D721Med (cell line): ENCODE measurements around the gene KL.
A peak's percentile ranks its signal among the peaks of the same experiment; 100 is the strongest.

Experiments
- DNase-seq: peaks from one replicate; pipeline ENCODE4 v3.0.0; 2011; ENCODE audit warnings: low spot score; ENCODE audit not compliant: insufficient read length
- FAIRE-seq: peaks from 2 replicates; lab custom pipeline; 2011; peaks lifted over from hg19 to GRCh38; lab: Jason Lieb, UNC
- TF ChIP-seq, protein P1 (sequence below): IDR thresholded peaks from 2 replicates; pipeline ENCODE4 v1.5.1; 2012; ENCODE audit warnings: mild to moderate bottlenecking, control low read depth; ENCODE audit not compliant: insufficient read depth; ENCODE audit errors: missing control alignments

KL gene

DNA sequence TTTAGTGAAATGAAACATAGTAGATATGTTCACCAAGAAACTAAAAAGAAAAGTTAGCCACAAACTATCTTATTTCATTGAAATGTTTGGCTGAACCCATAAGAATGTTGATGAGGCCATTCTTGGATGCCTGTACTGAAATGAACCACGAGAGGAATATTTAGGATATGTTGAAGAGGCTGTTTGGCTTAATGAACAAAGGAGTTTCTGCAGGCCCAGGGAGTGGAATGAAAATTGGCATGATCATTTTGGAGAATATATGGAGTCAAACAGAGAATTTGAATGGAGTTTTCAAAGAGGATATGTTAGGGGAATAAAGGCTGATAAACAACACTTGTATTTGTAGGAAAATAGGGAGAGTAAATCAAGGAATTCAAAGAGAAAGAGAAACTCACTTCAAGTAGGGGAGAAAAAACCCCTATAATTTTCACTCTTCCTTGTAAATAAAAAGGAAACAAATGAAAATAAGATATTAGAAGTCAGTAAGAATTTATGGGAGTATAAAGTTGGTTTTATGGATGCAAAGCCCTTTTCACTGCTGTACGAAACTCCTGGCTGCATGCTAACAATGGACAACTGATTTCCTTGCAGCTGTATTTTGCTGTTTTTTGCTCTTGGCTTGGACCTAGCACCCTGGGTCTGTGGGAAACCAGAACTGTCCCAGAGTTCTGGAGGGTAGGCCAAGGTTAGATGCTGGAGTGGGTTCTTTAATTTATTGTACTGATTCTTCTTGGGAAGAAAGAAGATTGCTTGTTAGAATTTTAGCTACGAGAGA is 36.5 kb downstream of the KL start:
- DNase-seq (no peak), FAIRE-seq (no peak)
- TF ChIP-seq, protein P1, sequence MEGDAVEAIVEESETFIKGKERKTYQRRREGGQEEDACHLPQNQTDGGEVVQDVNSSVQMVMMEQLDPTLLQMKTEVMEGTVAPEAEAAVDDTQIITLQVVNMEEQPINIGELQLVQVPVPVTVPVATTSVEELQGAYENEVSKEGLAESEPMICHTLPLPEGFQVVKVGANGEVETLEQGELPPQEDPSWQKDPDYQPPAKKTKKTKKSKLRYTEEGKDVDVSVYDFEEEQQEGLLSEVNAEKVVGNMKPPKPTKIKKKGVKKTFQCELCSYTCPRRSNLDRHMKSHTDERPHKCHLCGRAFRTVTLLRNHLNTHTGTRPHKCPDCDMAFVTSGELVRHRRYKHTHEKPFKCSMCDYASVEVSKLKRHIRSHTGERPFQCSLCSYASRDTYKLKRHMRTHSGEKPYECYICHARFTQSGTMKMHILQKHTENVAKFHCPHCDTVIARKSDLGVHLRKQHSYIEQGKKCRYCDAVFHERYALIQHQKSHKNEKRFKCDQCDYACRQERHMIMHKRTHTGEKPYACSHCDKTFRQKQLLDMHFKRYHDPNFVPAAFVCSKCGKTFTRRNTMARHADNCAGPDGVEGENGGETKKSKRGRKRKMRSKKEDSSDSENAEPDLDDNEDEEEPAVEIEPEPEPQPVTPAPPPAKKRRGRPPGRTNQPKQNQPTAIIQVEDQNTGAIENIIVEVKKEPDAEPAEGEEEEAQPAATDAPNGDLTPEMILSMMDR, result no peak

DNA sequence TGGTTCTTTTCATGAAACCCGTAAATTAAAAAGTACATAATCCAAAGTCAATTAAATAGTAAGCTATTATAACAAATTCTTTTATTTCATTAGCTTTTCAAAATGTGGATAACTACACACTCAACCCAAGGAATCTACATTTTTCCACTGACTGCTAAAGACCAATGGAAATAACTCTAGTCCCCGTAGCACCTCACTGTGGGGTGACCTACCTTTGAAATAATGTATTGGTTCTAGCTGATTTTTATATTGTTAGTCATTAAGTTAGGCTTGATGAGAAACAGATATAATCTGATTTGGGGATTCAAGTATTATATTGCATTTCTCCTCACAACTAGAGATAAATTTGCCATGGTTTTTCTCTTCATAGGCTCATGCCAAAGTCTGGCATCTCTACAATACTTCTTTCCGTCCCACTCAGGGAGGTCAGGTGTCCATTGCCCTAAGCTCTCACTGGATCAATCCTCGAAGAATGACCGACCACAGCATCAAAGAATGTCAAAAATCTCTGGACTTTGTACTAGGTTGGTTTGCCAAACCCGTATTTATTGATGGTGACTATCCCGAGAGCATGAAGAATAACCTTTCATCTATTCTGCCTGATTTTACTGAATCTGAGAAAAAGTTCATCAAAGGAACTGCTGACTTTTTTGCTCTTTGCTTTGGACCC is 37.3 kb downstream of the KL start:
- FAIRE-seq (no peak), DNase-seq (no peak)
- TF ChIP-seq, protein P1, result no peak

DNA sequence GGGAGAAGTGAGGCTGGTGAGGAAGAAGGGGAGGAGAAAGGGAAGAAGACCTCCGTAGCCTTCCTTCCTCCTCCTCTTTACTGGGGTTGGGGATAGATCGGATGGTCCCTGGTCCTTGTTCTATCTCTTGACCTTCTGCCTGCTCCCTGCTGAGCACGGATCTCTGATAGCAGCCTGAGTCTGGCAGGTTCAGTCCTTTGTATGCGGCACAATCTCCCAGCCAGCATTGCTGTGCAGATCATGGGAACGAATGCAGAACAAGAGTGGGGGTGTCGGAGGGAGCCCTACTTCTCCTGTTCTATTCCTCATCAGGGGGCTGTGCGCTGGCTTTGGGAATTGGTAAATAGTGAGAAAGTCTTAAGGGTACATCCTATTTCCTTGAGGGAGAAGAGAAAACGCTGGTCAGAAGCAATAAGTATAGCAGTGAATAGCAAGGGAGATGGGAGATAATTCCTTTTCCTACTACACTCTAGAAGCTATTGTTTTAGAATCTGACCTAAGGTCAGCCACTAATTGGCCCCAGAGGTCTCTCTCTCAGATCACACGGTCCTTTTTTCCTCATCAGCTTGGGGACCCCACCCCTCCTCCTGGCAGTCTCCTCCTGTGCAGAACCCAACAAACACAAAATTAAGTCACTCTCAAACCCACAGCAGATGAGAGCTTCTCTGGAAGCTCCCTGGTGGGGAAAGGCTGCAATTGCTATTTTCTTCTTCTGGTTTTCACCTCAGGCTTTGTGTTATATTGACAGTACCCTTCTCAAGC is 41.0 kb downstream of the KL start:
- TF ChIP-seq, protein P1, result peak; percentile 23
- no peak for DNase-seq
- no peak for FAIRE-seq

DNA sequence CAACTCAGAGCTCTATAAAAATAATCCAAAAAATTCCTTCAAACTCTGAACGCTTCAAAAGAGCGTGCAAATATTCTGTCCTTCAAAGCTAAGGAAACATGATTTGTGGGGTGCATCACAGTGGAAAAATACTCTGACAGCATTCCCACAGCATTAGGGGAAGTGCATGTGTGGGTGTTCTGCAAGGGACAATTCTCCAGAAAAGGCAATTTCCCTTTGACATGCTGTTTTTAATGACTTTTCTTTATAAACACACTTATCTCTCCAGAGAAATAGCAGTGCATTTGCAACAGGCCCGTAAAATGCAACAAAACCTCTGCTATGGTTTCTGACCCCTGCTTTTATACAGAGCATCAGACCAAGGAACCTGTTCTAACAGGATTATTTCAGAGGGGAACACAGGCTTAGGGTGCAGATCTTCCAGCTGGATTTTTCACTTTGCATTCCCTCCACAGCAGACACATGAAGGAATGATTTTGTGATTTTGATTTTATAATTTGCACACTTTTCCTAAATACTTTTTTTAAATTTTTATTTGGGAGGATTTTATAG is 42.6 kb downstream of the KL start:
- DNase-seq, result no peak
- FAIRE-seq, result no peak
- TF ChIP-seq, protein P1, result no peak

DNA sequence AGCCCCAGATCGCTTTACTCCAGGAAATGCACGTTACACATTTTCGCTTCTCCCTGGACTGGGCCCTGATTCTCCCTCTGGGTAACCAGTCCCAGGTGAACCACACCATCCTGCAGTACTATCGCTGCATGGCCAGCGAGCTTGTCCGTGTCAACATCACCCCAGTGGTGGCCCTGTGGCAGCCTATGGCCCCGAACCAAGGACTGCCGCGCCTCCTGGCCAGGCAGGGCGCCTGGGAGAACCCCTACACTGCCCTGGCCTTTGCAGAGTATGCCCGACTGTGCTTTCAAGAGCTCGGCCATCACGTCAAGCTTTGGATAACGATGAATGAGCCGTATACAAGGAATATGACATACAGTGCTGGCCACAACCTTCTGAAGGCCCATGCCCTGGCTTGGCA is 44.6 kb downstream of the KL start:
- FAIRE-seq, result no peak
- TF ChIP-seq, protein P1, result no peak
- no peak for DNase-seq

DNA sequence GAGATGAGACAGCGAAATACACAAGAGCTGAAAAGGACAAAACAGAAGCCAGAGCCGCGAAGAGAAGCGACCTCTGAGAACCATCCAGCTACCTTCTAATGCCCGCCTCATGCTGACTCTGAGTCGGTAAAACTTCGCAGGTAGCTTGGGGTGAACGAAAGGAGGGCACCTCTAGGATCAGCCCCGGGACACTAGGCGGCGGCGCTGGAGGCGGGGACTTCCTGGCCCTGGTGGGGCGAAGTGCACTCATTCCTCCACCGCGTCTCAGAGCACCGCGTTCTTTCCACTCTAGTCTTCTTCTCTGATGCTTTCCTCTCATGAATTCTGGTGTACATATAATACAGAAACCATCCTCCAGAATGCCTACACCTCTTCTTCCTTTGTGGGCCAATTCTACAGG is 50.1 kb downstream of the KL start:
- DNase-seq, result no peak
- FAIRE-seq, result no peak

More for the DNA sequence above, 50.1 kb downstream of the KL start:
- TF ChIP-seq, protein P1, result no peak
